KG1 (cell line): ENCODE measurements around the gene SH3PXD2A.

ENCODE experiments used
- DNase-seq: peaks from one replicate; lab custom pipeline; 2025; lab: John Stamatoyannopoulos, UW

The SH3PXD2A gene

GRCh38 chr10:103562383-103562782 is 293.0 kb downstream of the SH3PXD2A start:
- DNase-seq, result no peak

DNA sequence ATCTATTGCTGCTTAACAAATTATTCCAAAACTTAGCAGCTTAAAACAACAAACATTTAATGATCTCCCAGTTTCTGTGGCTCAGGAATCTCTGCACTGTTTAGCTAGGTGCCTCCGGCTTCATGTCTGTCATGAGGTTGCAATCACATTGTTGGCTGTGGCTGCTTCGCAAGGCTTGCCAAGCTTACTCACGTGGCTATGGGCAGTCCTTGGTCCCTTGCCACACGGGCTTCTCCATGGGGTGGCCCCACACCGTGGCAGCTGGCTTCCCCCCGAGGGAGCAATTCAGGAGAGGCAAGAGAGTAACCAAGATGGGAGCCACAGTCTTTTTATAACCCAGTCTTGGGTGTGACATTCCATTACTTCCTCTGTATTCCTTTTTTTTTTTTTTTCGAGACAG is 294.5 kb downstream of the SH3PXD2A start:
- DNase-seq, result no peak

DNA sequence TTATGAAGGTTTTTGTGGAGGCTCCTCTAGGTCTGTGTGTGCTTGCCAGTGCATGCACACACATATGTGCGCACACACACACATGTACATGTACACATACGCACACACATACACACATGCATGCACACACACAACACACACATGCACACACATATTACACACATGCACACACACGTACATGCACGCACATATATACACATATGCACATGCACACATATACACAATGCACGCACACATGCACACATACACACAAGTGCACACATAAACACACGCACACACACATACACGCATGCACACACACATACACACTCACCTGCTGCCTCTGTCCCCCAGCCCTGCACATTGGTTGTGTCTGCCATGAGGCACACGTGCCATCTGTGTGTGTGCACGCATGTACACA is 295.6 kb downstream of the SH3PXD2A start:
- DNase-seq, result no peak

- no peak for DNase-seq
Measured at GRCh38 chr10:103558911-103559310, 296.5 kb downstream of the SH3PXD2A start.

DNA sequence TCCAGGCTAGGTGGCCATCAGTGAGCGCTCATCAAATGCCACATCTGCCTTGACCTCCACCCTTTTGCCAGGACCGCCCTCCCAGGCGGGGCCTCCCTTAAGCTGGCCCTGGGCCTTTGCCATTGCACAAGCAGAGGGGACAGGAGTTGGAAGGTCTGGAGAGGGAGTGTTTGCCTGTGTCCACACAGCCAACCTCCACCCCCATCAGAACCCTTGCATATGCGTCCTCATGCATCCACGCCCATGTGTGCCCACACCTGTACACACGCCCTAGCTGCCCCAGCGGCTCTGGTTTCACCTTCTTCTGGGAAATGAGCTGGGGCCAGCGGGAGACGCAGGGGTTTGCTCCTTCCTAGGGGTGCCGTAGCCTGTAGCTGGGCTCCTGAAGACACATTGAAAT is 297.9 kb downstream of the SH3PXD2A start:
- no peak for DNase-seq

DNA sequence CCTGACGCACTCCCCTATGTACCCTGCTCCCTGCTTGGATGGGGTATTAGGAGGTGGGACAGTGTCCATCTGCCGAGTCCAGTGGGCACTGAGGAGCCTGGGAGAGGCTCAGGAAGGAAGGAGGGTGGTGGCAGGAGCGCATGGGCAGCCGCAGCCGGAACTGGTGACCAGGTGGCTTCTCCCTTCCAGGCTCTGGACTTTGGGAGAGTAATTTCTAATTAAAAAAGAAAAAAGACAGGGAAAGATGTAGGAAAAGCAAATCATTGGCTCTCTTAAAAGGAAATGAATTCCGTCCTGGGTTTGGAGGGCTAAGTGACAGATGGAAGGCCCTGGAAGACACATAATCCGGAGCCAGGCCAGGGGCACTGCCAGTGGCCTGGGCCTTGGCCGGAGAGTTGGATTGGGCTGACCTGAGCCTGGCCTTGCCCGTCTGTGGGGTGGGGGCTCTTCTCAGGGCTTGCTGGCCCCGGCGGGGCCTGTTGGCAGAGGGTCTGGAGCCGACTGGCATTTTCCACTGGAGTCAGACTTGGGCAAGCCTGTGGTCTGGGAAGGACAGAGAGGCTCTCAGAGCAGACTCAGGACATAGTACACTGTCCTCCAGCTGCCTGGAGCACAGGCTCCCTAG is 298.9 kb downstream of the SH3PXD2A start:
- DNase-seq, result no peak

DNA sequence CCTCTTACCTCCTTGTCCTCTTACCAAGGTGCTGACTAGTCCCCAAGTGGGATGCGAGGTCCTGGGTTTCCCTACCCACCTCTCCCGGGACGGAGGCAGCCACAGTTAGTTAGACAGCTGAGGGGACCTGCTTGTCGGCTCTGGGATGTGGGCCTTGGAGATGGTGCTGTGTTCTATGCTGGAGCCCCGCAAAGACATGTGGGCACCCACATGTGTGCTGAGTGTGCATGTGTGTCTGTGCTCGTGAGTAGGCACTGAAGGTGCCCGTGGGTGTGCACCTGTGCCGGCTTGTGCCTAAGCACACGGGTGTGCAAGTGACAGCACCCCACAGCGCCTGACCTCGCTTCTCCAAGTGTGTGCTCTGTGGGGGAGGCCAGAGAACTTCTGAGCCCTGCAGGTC is 299.7 kb downstream of the SH3PXD2A start:
- no peak for DNase-seq

DNA sequence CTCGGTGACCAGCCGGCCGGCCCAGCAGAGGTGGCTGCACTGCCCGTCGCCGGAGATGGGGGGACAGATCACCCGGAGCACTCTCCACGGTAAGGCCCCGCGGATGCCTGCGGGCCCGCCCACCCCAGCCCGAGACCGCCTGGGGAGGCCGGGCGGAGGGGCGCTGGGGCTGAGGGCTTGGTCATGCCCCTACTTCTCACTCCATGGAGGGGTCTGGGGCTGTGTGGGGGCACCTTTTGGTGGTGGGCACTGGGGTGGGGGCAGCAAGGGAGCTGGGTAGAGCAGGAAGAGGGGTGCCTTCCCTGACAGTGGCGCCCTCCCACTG is 300.1 kb downstream of the SH3PXD2A start:
- no peak for DNase-seq

DNA sequence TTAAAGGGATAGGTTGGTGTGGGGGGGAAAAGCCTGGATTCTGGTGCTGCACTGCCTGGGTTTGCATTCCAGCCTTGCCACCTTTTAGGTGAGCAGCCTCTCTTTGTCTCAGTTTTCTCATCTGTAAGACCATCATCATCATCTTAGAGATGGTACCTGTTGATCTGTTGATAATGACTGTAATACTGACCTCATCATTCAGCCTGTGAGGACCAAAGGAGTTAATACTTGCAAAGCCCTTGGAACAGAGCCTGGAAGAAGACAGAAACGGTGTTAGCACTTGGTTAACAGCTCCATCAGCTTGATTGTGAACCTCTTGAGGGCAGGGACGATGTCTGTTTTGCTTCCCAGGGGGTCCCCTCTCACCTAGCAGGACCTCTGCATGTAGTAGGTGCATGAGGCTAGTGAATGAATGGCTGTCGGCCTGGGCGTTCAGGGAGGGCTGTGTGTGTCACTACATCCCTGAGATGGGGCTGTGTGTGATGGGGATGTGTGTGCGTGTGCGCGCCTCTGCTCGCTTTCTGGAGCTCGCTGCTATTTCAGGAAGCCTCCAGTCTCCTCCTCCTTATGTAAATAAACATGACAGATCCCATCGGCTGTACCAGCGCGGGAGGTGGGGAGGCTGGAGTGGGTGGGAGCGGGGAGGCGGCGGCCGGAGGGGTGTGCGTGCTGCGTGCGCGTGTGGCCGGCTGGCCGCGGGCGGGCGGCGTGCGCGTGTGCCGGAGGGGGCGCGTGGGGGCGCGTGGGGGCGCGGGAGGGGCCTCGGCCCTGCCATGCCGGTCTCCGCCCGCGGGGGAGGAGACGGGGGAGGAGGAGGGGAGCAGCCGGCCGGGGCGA is 300.7 kb downstream of the SH3PXD2A start:
- DNase-seq, result no peak

DNA sequence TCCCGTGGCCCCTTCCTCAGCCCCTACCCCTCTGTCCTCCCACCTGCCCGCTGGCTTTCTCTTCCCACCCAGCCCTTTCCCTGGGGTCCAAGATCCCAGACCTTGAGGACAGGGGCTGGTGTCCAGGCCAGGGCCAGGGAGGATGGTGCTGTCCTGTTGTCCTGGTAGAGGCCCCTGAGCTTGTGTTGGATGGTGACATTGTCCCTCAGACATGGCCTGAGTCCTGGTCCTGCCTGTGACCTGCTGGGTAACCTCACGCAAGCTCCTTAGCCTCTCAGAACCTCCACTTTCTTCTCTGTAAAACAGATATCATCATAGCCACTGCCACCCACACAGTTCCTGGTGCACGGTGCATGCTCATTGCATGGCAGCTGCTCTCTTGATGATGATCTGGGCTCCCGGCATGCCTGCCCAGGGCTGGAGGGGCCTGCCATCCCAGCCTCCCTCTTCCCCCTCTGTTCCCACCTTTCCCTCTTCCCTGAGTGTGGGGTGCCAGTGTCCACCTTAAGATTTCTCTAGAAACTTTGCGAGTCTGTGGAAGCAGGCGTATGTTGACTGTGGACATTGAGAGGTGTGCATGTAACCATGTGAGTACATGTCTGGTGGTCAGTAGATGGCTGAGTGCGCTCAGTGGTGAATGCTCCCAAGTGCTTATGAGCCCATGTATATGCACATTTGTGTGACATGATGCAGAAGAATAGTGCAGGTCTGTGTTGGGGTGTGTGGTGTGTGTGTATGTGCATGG is 301.5 kb downstream of the SH3PXD2A start:
- no peak for DNase-seq

- no peak for DNase-seq
Measured at GRCh38 chr10:103552856-103553742, 302.3 kb downstream of the SH3PXD2A start.

DNA sequence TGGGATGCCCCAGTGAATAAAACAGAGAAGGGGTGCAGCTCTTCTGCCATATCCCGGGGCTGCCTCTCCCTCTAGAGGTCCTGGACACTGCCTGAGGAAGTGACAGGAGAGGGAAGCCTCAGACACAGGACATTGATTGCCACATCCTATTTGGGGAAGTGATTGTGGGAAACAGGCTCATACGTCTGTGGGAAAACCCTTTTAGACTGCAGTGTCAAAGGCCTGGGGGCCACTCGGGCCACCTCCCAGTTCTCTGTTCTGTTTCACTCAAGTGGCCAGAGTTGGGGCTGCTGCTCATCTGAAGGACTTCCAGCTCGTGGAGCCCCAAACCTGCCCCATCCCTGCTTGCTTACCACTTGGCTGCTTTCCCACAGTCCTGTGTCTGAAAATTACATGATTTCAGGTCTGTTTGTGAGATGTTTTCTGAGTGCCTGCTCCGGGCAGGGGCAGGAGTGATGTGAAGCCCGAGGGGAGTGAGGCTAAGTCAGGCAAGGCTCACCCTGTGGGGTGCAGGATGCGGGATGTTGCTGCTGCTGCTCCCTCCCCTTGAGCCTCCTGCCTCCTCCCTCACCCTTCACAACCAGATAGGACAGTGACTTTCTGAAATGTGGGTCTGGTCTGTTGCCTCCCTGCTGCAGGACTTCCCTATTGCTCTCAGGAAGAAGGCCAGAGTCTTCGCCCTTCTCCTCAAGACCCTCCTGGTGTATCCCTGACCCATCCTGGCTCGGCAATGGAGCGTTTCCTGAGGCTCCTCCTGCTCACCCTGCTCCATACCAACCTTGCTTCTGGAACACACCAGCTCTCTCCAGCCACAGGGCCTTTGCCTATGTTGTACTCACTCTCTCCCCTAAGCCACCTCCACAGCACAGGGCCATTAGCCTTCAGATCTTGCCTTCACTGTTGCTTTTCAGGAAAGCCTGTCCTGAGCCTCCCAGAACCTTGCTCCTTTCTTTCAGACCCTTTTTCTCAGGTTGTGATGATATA is 303.5 kb downstream of the SH3PXD2A start:
- DNase-seq, result no peak

- DNase-seq, result no peak
Measured at GRCh38 chr10:103550229-103550628, 305.1 kb downstream of the SH3PXD2A start.

DNA sequence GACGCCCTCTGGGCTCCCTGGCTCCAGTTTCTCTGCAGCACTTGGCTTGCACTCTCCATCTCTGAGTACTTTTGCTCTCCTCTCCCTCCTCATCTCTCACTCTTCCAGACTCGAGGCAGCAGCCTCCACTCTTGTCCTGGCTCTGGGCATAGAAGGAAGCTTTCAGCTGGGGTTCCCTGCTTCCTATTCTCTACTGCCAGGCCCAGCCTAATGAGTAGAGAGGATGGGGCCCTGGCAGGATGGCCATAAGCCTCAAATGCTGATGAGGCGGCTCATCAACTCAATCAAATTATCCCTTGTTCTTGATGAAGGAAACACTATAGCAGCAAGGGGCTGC is 306.1 kb downstream of the SH3PXD2A start:
- DNase-seq, result no peak

- no peak for DNase-seq
Measured at GRCh38 chr10:103548581-103549348, 306.6 kb downstream of the SH3PXD2A start.

GRCh38 chr10:103548006-103548405 is 307.4 kb downstream of the SH3PXD2A start:
- DNase-seq, result no peak

DNA sequence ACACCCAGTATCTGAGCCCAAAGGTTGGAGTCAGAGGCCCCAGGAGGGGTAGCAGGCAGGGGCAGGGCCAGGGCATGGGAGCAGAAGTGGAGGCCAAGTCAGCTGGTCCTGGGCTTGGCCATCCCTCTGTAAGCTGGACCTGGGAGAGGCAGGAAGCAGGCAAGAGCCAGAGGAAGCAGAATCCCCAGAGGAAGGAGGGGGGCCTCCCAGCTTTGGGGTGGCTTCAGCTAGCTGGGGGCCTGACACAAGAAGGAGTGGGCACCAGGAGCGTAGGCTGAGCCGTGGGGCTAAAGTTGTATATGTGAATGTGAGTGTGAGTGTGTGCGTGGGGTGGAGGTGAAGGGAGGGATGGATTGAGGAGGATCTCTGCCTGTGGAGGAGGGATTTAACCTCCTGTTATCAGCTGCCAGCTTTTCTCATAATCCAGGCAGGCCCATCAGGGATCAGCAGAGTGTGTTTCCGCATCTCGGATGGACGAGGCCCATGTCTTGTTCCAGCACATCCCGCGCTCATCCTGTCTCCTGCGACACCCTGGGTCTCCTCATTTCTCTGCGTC is 307.9 kb downstream of the SH3PXD2A start:
- no peak for DNase-seq

GRCh38 chr10:103546401-103546800 is 309.0 kb downstream of the SH3PXD2A start:
- DNase-seq, result no peak

DNA sequence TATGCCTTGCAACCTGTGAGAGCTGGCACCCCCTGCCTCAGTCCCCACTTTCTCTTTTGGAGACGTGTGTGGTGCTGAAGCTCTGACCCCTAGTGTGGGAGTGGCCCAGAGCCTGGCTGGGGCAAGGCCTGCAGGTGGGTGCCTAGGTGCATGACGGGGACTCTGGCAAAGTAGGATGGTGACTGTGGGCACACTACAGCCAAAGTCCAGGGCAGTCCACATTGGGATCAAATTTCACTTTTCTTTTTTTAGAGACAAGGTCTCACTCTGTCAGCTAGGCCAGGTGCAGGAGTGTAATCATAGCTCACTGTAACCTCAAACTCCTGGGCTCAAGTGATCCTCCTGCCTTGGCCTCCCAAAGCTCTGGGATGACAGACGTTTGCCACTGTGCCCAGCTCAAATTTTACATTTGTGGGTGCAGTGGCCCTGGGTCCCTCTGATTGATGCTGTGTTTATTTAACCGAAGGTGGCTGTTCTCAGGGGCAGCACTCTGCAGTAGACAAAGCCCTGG is 309.6 kb downstream of the SH3PXD2A start:
- no peak for DNase-seq

- no peak for DNase-seq
Measured at GRCh38 chr10:103545366-103545765, 310.0 kb downstream of the SH3PXD2A start.
